Tibial nerve (tissue), 4 donors: ENCODE data around the gene MON2. TPM values are rescaled to one million over a fixed set of nuclear protein-coding genes. Genes with fewer than 3 reads are reported as not detected.
"Not testable (repeated sequence)": the region's sequence is repeated elsewhere in the genome, so short reads cannot be mapped to it uniquely, and the experiment has no call there.

Experiments used
- DNase-seq, 2 donors: peaks; one replicate each; pipeline ENCODE4 v3.0.0-alpha.2; 2019; ENCODE audit warnings: low spot score in 2 of 2
- H3K27ac ChIP-seq, 4 donors: fragments of 200-600 bp; sonication (generic) in 3 of 4; one replicate each; pipeline ENCODE4 v1.5.1; 2017 to 2019; ENCODE audit warnings: mild to moderate bottlenecking in 1 of 4
- H3K27me3 ChIP-seq, 2 donors: fragments of 200-600 bp; sonication (generic) in 1 of 2; one replicate each; pipeline versions ENCODE4 v1.5.1 to v1.6.0; 2017 to 2019
- H3K36me3 ChIP-seq, 3 donors: fragments of 200-600 bp; sonication (generic); one replicate each; pipeline ENCODE4 v1.5.1; 2018 to 2019
- H3K4me1 ChIP-seq, 4 donors: fragments of 200-600 bp; sonication (generic) in 3 of 4; one replicate each; pipeline ENCODE4 v1.5.1; 2017 to 2019
- H3K4me3 ChIP-seq, 4 donors: fragments of 200-600 bp; sonication (generic) in 3 of 4; one replicate each; pipeline ENCODE4 v1.5.1; 2017 to 2019; ENCODE audit warnings: mild to moderate bottlenecking in 1 of 4, moderate library complexity in 1 of 4
- H3K9me3 ChIP-seq, 4 donors: fragments of 200-600 bp; sonication (generic) in 3 of 4; one replicate each; pipeline ENCODE4 v1.5.1; 2017 to 2019
- CTCF ChIP-seq, 5 experiments: fragments of 200-600 bp in 3 of 5; fragments of 450-650 bp in 2 of 5; sonication (generic) in 3 of 5; IDR thresholded peaks; one replicate each; pipeline ENCODE4 v1.5.1; 2016 to 2019; ENCODE audit warnings: antibody characterized with exemption in 5 of 5, mild to moderate bottlenecking in 3 of 5, moderate library complexity in 2 of 5
- EP300 ChIP-seq, 2 donors: sonication (generic); formaldehyde crosslinking; IDR thresholded peaks; one replicate each; pipeline ENCODE4 v1.6.1; 2017; ENCODE audit warnings: antibody characterized with exemption in 2 of 2, mild to moderate bottlenecking in 1 of 2
- POLR2A ChIP-seq, 2 donors: fragments of 450-650 bp; IDR thresholded peaks; one replicate each; pipeline ENCODE4 v1.6.1; 2017; ENCODE audit warnings: antibody characterized with exemption in 2 of 2, mild to moderate bottlenecking in 2 of 2, moderate library complexity in 2 of 2
- WGBS, 2 donors: methylation state at CpG; one replicate each; pipeline ENCODE4 v1.1.5; 2018; 5-methylcytosine and 5-hydroxymethylcytosine counted together
- total RNA-seq, 4 donors: library from RNA; depleted of rRNA; stranded (reverse); fragments of >200 nt; gene quantifications; one replicate each; pipeline ENCODE4 v1.1.0, GENCODE V29; 2016

MON2 gene
- total RNA-seq, 4 donors from 2014 or later = 70.2 to 134 (median 111) TPM

- TF ChIP-seq POLR2A (IDR thresholded peaks at IDR 0.05) (no peak), EP300 (IDR thresholded peaks at IDR 0.05) (no peak), CTCF (IDR thresholded peaks at IDR 0.05) (no peak)
- no peak overlapping the region for H3K4me3 ChIP-seq
- no peaks in the 10 kb centered on the region for H3K4me1 ChIP-seq
- H3K27ac ChIP-seq = no peak overlapping the region
- no peaks in the 10 kb centered on the region for H3K36me3 ChIP-seq
- H3K27me3 ChIP-seq = no peaks in the 10 kb centered on the region
- 94 to 95% methylated on average over 3 of the region's 3 CpGs for WGBS, 2 donors
- peaks cover 0 to 7% (median 0%) of the 10 kb centered on the region in 4 donors for H3K9me3 ChIP-seq
- no peak for DNase-seq
Observed at GRCh38 chr12:62458626-62459025, 8.0 kb upstream of the MON2 start.

GRCh38 chr12:62459976-62460375 lies 6.7 kb upstream of the MON2 start:
- Histone ChIP-seq H3K36me3 (no peaks in the 10 kb centered on the region), H3K4me3 (no peak overlapping the region), H3K9me3 (peaks cover 0 to 8% (median 0%) of the 10 kb centered on the region in 4 donors), H3K27ac (no peak overlapping the region), H3K27me3 (no peaks in the 10 kb centered on the region), H3K4me1 (no peaks in the 10 kb centered on the region)
- TF ChIP-seq CTCF (IDR thresholded peaks at IDR 0.05) = no peak
- DNase-seq = no peak

GRCh38 chr12:62461171-62461837 lies 5.3 kb upstream of the MON2 start:
- not testable (repeated sequence) for H3K4me3 ChIP-seq, DNase-seq, H3K27me3 ChIP-seq, H3K36me3 ChIP-seq, H3K27ac ChIP-seq, H3K9me3 ChIP-seq, H3K4me1 ChIP-seq
- 91 to 95% methylated on average over 8 to 21 of the region's 32 CpGs for WGBS, 2 donors

- H3K36me3 ChIP-seq, DNase-seq, H3K9me3 ChIP-seq, H3K4me3 ChIP-seq, H3K27ac ChIP-seq, H3K27me3 ChIP-seq: not testable (repeated sequence)
- WGBS, 2 donors = 79 to 85% methylated on average over 7 of the region's 7 CpGs
- peaks cover 0 to 15% (median 0%) of the 10 kb centered on the region in 4 donors for H3K4me1 ChIP-seq
Observed at GRCh38 chr12:62463252-62463651, 3.4 kb upstream of the MON2 start.

GRCh38 chr12:62466018-62466593 lies 520 bp upstream of the MON2 start:
- H3K9me3 ChIP-seq = peaks cover 0 to 8% (median 0%) of the 10 kb centered on the region in 4 donors
- no peak for TF ChIP-seq POLR2A (IDR thresholded peaks at IDR 0.05)
- no peak for TF ChIP-seq CTCF (IDR thresholded peaks at IDR 0.05)
- no peak for TF ChIP-seq EP300 (IDR thresholded peaks at IDR 0.05)
- DNase-seq = peak in 1 of 2 donors; percentile 30
- H3K4me1 ChIP-seq = peaks cover 0 to 43% (median 3%) of the 10 kb centered on the region in 4 donors
- peak overlapping the region; percentile 57 to 93 (median 77) for H3K4me3 ChIP-seq
- H3K27me3 ChIP-seq = no peaks in the 10 kb centered on the region
- WGBS, 2 donors = 1 to 2% methylated on average over 16 of the region's 16 CpGs
- no peaks in the 10 kb centered on the region for H3K36me3 ChIP-seq
- H3K27ac ChIP-seq = peak overlapping the region; percentile 84 to 95 (median 90)

- H3K27ac ChIP-seq = no peak overlapping the region
- 64 to 75% methylated on average over 2 of the region's 2 CpGs for WGBS, 2 donors
- peak overlapping the region in 1 of 4 donors; percentile 80 for H3K4me3 ChIP-seq
Observed at GRCh38 chr12:62468397-62468796, 1.8 kb downstream of the MON2 start.

More at GRCh38 chr12:62468397-62468796, 1.8 kb downstream of the MON2 start:
- no peaks in the 10 kb centered on the region for H3K27me3 ChIP-seq
- H3K36me3 ChIP-seq = peaks cover 0 to 2% (median 0%) of the 10 kb centered on the region in 3 donors
- H3K4me1 ChIP-seq = peaks cover 0 to 62% (median 3%) of the 10 kb centered on the region in 4 donors
- TF ChIP-seq CTCF (IDR thresholded peaks at IDR 0.05) (no peak), POLR2A (IDR thresholded peaks at IDR 0.05) (no peak), EP300 (IDR thresholded peaks at IDR 0.05) (no peak)
- DNase-seq = no peak
- H3K9me3 ChIP-seq = peaks cover 0 to 4% (median 0%) of the 10 kb centered on the region in 4 donors
